ENCODE data around the gene GRHL3.

GRCh38 chr1:24285231-24285630 lies 33.9 kb upstream of the GRHL3 start:
- no peak for TF ChIP-seq CTCF (IDR thresholded peaks at IDR 0.05; ENCODE audit: low read depth, low read length, missing input control)
- no peak for TF ChIP-seq ZBTB33 (IDR thresholded peaks at IDR 0.05)
- TF ChIP-seq YY1 (IDR thresholded peaks at IDR 0.05): no peak
- no peak for TF ChIP-seq SP1 (IDR thresholded peaks at IDR 0.05)
- TF ChIP-seq REST (IDR thresholded peaks at IDR 0.05): no peak
- no peak for TF ChIP-seq GABPA (IDR thresholded peaks at IDR 0.05 in 1 of 2, conservative IDR thresholded peaks at IDR 0.05 in 1 of 2)
- TF ChIP-seq TAF1 (conservative IDR thresholded peaks at IDR 0.05): no peak
- no peak for TF ChIP-seq JUND (IDR thresholded peaks at IDR 0.05)
- no peak for TF ChIP-seq MAX (IDR thresholded peaks at IDR 0.05)
- TF ChIP-seq RAD21 (IDR thresholded peaks at IDR 0.05): no peak
- TF ChIP-seq HNF4A (conservative IDR thresholded peaks at IDR 0.05): no peak
- TF ChIP-seq NR2F2 (IDR thresholded peaks at IDR 0.05): no peak
